GM15510 (cell line): ENCODE results near the gene DNAAF8.

ENCODE experiments used
- POLR2A ChIP-seq: IDR thresholded peaks from 3 replicates; pipeline ENCODE4 v1.6.1; 2011; ENCODE audit warnings: borderline replicate concordance; ENCODE audit not compliant: insufficient read length; ENCODE audit errors: extremely low read depth

The DNAAF8 gene

GRCh38 chr16:4701791-4702465, 32.4 kb upstream of the DNAAF8 start:
- TF ChIP-seq POLR2A = no peak

GRCh38 chr16:4702466-4702808, 31.9 kb upstream of the DNAAF8 start:
- no peak for TF ChIP-seq POLR2A

- no peak for TF ChIP-seq POLR2A
Measured at GRCh38 chr16:4703906-4704305, 30.4 kb upstream of the DNAAF8 start.

GRCh38 chr16:4704491-4704890, 29.8 kb upstream of the DNAAF8 start:
- no peak for TF ChIP-seq POLR2A

- TF ChIP-seq POLR2A = no peak
Measured at GRCh38 chr16:4704913-4705312, 29.4 kb upstream of the DNAAF8 start.

GRCh38 chr16:4706871-4707270, 27.5 kb upstream of the DNAAF8 start:
- no peak for TF ChIP-seq POLR2A

- no peak for TF ChIP-seq POLR2A
Measured at GRCh38 chr16:4709481-4709880, 24.9 kb upstream of the DNAAF8 start.

GRCh38 chr16:4713663-4714501, 20.5 kb upstream of the DNAAF8 start:
- no peak for TF ChIP-seq POLR2A

- TF ChIP-seq POLR2A = no peak
Measured at GRCh38 chr16:4714996-4715395, 19.3 kb upstream of the DNAAF8 start.

GRCh38 chr16:4718466-4718865, 15.9 kb upstream of the DNAAF8 start:
- TF ChIP-seq POLR2A = no peak

- TF ChIP-seq POLR2A = no peak
Measured at GRCh38 chr16:4723071-4723767, 11.1 kb upstream of the DNAAF8 start.

GRCh38 chr16:4724661-4725270, 9.6 kb upstream of the DNAAF8 start:
- TF ChIP-seq POLR2A = no peak

GRCh38 chr16:4726616-4727015, 7.7 kb upstream of the DNAAF8 start:
- TF ChIP-seq POLR2A = no peak

GRCh38 chr16:4728676-4729075, 5.7 kb upstream of the DNAAF8 start:
- TF ChIP-seq POLR2A = no peak

- TF ChIP-seq POLR2A = no peak
Measured at GRCh38 chr16:4729876-4730275, 4.5 kb upstream of the DNAAF8 start.

GRCh38 chr16:4733211-4733742, 1.1 kb upstream of the DNAAF8 start:
- no peak for TF ChIP-seq POLR2A

GRCh38 chr16:4733747-4734062, 632 bp upstream of the DNAAF8 start:
- TF ChIP-seq POLR2A = no peak
